GM13977 (cell line): ENCODE measurements around the gene NOA1.

Experiments
- DNase-seq: peaks from one replicate; pipeline ENCODE4 v3.0.0; 2012; ENCODE audit warnings: low spot score
- CTCF ChIP-seq: IDR thresholded peaks from 2 replicates; pipeline ENCODE4 v1.5.1; 2012; ENCODE audit warnings: mild to moderate bottlenecking, control low read depth; ENCODE audit not compliant: insufficient read depth; ENCODE audit errors: extremely low read depth, missing control alignments
- in situ Hi-C: fragments of 300-500 bp; cut with MboI; formaldehyde crosslinking; loops from one replicate; pipeline ENCODE4 v1.12.0; 2022; ENCODE audit warnings: low sequenced_read_pairs, low pct_unique_long_range_greater_than_20kb, mixed read lengths, inconsistent platforms; ENCODE audit not compliant: unreplicated experiment

Gene NOA1

GRCh38 chr4:56978750-56979303 is 1.4 kb upstream of the NOA1 start, which contains the start of gene POLR2B:
TSS of gene POLR2B (plus strand) at chr4:56978896. CDS start at chr4:56978986, 90 bp downstream.
- in situ Hi-C loops, result no loop called here
- TF ChIP-seq CTCF, result no peak
- DNase-seq, result peak; percentile 87

GRCh38 chr4:56976837-56977320 is 527 bp downstream of the NOA1 start:
- DNase-seq, result peak; percentile 58
- in situ Hi-C loops, result no loop called here
- TF ChIP-seq CTCF, result no peak

- in situ Hi-C loops, result no loop called here
- no peak for DNase-seq
- TF ChIP-seq CTCF, result no peak
Observed at GRCh38 chr4:56976283-56976836, 1.0 kb downstream of the NOA1 start.

GRCh38 chr4:56973336-56973735 is 4.1 kb downstream of the NOA1 start:
- no peak for TF ChIP-seq CTCF
- DNase-seq, result no peak
- in situ Hi-C loops, result no loop called here

GRCh38 chr4:56972809-56973208 is 4.6 kb downstream of the NOA1 start:
- no peak for DNase-seq
- TF ChIP-seq CTCF, result no peak
- in situ Hi-C loops, result no loop called here

- DNase-seq, result no peak
- TF ChIP-seq CTCF, result no peak
- in situ Hi-C loops, result no loop called here
Observed at GRCh38 chr4:56972389-56972788, 5.0 kb downstream of the NOA1 start.
